Measurements from ENCODE around the gene CREB3.

CREB3 gene

GRCh38 chr9:35728041-35728971, 4.2 kb upstream of the CREB3 start:
- peak; percentile 45 for DNase-seq

- no peak for DNase-seq
Measured at GRCh38 chr9:35729101-35729500, 3.4 kb upstream of the CREB3 start.

GRCh38 chr9:35729700-35730485, 2.6 kb upstream of the CREB3 start:
- DNase-seq, result peak; percentile 70

- no peak for DNase-seq
Measured at GRCh38 chr9:35730486-35730854, 2.0 kb upstream of the CREB3 start.

GRCh38 chr9:35731415-35732184, 866 bp upstream of the CREB3 start:
- DNase-seq, result no peak

GRCh38 chr9:35732800-35733541, 505 bp downstream of the CREB3 start:
- DNase-seq, result no peak

- DNase-seq, result no peak
Measured at GRCh38 chr9:35734096-35734495, 1.6 kb downstream of the CREB3 start.

GRCh38 chr9:35736201-35736633, 3.8 kb downstream of the CREB3 start:
- peak; percentile 73 for DNase-seq

GRCh38 chr9:35737143-35737542, 4.7 kb downstream of the CREB3 start:
- no peak for DNase-seq

GRCh38 chr9:35738186-35738585, 5.7 kb downstream of the CREB3 start:
- DNase-seq, result no peak

- DNase-seq, result no peak
Measured at GRCh38 chr9:35738924-35739323, 6.5 kb downstream of the CREB3 start.

- DNase-seq, result no peak
Measured at GRCh38 chr9:35740243-35740642, 7.8 kb downstream of the CREB3 start.

GRCh38 chr9:35741740-35742139, 9.3 kb downstream of the CREB3 start:
- DNase-seq, result no peak

GRCh38 chr9:35743452-35743851, 11.0 kb downstream of the CREB3 start:
- no peak for DNase-seq

GRCh38 chr9:35743880-35744518, 11.5 kb downstream of the CREB3 start:
- DNase-seq, result no peak

- DNase-seq, result no peak
Measured at GRCh38 chr9:35745569-35745968, 13.1 kb downstream of the CREB3 start.

GRCh38 chr9:35746583-35746982, 14.1 kb downstream of the CREB3 start:
- no peak for DNase-seq

- DNase-seq, result no peak
Measured at GRCh38 chr9:35748242-35748857, 15.9 kb downstream of the CREB3 start.

- peak; percentile 66 for DNase-seq
Measured at GRCh38 chr9:35748858-35749514, 16.5 kb downstream of the CREB3 start, which contains the start of the genes GBA2 and RGP1. GBA2 (minus strand) TSS chr9:35749228; CDS start chr9:35748704, 524 bp downstream. RGP1 (plus strand) TSS chr9:35749287; CDS start chr9:35749756, 469 bp downstream.

- DNase-seq, result no peak
Measured at GRCh38 chr9:35749515-35750255, 17.2 kb downstream of the CREB3 start.

All from CD4-positive, alpha-beta T cell treated with Interleukin-15 for 1 hour (primary cell).